Measurements from ENCODE around the gene RBMS2.

Gene RBMS2

DNA sequence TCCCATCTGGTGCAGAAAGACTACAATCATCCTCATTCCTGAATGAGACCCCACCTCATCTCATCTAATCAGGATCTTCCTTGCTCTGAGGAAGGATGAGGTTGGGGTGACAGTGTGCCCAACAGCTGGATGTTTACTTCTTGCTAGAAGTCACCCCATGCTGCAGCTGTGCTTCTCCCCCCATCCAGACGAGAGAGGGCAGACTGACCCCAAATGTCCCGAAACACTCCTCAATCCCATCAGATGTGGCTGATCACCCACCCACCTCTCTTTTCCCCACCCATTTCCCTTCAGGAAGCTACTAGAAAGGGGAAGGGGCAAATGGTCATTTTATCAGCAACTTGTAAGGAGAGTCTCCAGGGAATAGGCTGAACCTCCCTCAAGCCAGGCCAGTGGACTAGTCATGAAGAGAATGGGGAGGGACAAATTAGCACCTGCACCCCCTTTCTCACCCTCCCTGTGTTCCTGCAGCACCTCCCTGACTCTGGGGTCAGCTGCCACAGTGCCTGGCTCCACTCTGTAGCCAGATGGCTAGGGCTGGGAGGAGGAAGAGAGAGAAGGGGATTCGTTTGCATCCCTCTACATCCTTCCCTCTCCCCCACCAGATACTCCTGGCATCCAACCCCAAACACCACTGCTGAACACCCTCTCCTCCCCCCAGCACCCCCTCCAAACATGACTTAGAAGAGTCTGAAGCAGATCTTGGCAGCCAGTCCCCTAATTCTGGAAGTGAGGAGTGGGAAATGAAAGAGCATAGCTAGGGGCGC lies 111.3 kb downstream of the RBMS2 start:
- DNase-seq, result no peak

GRCh38 chr12:56633468-56634241 lies 112.0 kb downstream of the RBMS2 start:
- DNase-seq, result no peak

GRCh38 chr12:56634242-56634836 lies 112.7 kb downstream of the RBMS2 start:
- DNase-seq, result peak; percentile 34

DNA sequence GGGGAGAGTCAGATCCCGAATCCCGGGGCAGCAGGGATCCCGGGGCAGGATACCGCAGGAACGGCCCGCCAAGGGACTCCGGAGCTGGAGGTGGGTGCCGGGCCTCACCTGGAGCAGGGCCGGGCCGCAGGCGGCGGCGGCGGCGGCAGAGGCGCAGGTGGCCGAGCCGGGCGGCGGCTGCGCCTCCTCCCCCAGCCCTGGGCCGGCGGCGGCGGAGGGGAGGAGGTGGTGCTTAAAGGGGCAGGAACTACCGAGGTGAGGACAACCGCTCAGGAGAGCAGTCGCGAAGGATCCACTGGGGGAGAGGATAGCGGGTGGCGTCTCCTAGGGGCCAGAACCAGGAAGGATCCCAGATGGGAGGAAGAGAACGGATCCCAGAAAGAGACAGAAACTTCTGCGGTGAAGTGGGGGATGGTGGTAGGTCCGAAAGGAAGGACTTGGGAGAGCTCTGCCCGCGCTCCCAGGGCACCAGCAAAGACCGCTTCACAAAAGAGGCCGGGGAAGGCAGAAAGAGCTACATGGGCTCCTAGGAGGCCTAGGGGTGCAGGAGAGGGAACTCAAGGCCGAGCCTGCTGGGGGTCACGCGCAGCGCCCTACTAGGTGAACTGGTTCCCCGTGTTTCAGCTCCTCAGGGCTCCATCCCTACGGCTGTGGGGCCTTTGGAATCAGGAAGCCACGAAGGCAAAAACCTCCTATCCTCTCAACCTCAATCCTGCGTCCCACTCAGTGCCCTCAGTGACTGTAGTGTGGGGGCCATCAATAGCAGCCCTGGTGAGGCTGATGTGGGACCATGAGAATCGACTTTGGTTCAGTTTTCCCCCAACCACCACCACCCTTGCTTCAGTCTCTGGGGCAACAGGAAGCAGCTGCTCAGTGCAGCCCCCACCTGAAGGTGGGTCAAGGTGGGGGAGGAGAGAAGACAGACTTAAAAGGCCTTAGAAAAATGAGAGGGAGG lies 113.5 kb downstream of the RBMS2 start:
- peak; percentile 71 for DNase-seq

DNA sequence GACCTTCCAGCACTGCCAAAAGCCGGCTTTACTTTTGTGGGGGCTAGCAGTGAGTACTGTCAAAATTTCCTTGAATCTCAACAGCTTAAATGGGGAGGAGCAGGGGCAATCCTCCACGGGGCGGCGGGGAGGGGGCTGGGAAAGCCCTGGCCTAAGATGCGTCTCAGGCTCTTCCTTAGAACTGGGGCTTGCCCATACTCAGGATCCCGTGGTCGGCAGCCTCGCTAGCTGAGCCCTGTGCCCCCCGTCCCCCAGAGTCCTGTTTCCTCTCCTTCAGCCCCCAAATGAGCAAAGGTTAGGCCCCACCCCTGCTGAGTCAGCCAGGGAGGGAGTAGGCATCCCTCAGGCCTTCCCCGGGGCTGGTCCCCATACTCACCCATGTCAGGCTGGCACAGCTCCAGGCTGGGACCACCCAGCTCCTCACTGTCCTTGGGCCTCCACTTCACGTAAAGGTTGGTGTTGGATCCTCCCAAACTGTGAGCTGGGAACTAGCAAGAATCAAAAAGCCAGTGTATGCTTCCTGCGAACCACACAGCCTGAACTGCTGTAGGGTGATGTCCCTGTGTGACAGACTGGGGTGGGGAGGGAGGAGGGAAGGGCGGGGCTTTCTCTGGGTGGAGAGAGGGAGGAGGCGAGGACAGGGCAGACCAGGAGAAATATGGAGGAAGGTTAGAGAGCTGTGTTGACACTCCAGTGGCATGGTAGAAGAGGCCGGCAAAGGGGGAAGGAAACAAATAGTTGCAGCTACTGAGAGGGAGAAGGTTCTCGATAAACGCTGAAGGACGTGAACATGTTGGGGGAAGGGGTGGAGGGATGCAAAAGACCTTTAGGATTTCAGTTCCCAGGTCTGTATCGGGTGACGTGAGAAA lies 114.4 kb downstream of the RBMS2 start:
- peak; percentile 86 for DNase-seq

- peak; percentile 86 for DNase-seq
These were observed 115.3 kb downstream of the RBMS2 start for GRCh38 chr12:56636675-56637540.

GRCh38 chr12:56637621-56638020 lies 116.0 kb downstream of the RBMS2 start:
- DNase-seq, result no peak

DNA sequence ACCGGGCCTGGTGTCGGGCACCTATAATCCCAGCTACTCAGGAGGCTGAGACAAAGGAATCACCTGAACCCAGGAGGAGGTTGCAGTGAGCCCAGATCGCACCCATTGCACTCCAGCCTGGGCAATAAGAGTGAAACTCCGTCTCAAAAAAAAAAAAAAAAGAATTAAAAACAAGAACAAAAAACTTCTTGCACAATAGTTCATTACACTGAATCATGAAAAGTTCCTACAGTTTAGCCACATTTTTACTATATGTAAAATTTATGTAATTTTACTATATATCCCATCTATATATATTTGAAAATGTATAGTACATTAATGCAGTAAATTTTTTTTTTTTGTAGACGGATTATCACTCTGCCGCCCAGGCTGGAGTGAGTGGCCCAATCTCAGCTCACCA lies 119.6 kb downstream of the RBMS2 start:
- no peak for DNase-seq

GRCh38 chr12:56644654-56645053 lies 123.0 kb downstream of the RBMS2 start:
- no peak for DNase-seq

GRCh38 chr12:56645201-56645716 lies 123.6 kb downstream of the RBMS2 start:
- no peak for DNase-seq

Data from activated naive CD4-positive, alpha-beta T cell treated with Interleukin-2 at 50 U/mL for 16 hours (primary cell).